ENCODE results near the gene SFMBT2.
"Not testable (repeated sequence)": the region's sequence is repeated elsewhere in the genome, so short reads cannot be mapped to it uniquely, and the experiment has no call there.

Gene SFMBT2

DNA sequence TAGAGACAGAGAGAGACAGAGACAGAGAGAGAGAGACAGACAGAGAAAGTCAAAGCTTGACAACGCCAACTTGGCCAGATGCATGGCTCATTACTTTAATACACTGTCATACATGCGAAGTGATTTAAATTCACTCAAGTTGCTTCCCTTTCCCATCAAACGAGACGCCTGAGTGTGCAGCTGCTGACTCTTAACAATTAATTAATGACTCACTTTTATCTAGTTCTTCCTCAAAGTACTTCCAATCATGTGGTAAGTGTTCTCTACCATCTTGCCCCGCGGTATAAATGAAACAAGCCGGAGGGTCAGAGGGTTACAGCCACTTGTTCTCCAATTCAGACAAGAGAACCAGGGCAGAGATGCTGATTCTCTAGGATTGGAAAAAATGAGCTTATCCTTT, 90.8 kb downstream of the SFMBT2 start:
- DNase-seq (ENCODE audit: low read depth in 2 of 2): no peak

DNA sequence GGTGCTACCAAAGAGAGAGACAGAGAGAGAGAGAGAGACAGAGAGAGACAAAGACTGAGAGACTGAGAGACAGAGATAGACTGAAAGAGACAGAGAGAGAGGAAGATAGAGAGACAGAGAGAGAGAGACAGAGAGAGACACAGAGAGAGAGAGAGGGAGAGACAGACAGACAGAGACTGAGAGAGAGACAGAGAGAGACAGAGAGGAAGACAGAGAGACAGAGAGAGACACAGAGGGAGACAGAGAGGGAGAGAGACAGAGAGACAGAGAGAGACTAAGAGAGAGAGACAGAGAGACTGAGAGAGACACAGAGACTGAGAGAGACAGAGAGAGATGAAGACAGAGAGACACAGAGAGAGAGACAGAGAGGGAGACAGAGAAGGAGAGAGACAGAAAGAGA, 91.2 kb downstream of the SFMBT2 start:
- DNase-seq (ENCODE audit: low read depth in 2 of 2): no peak

DNA sequence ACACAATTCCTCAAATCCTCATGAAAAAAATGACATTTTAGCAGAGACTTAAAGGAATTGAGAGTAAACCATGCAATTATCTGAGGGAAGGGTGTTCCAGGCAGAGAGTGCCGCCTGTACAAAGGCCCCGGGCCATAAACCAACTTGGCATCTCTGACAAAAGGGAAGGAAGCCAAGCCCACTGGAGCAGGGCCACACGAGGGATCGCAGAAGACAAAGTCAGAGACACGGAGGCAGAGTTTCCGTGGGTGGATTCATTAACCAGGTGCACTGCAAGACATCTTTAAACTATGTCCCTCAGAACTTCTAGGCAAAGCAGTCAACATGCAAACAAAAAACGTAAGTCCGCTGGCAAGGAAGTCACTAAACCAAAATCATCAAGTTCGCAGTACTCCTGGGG, 92.0 kb downstream of the SFMBT2 start:
- no peak for DNase-seq (ENCODE audit: low read depth in 2 of 2)

DNA sequence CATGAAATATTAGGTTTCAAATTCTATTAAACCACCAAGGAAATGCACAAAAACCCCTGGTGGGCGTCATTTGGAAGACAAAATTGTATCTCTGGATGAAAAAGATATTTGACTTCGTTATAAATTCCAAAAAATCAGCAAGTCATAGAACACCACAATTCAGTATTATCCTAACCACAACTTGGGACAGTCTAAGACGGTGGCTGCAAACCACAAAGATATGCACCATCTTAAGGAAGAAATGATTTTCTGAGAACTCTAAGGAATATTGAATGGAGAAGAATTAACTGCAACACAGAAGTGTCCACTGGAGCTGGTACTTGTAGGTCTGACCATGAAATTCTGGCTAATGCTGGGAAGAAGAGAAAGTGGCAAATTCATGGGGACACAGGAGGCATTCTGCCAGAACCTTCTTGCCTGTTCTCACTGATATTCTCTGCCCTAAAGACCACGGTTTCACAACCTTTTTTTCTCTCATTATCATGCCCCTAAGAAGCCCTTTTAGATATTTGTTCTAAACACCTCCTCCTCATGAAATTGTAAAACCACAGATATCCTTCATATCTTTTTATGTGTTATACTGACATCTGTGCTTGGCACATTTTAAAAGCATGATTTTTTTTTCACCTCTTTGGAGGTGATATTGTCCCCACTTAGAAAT, 92.9 kb downstream of the SFMBT2 start:
- DNase-seq (ENCODE audit: low read depth in 2 of 2): no peak

DNA sequence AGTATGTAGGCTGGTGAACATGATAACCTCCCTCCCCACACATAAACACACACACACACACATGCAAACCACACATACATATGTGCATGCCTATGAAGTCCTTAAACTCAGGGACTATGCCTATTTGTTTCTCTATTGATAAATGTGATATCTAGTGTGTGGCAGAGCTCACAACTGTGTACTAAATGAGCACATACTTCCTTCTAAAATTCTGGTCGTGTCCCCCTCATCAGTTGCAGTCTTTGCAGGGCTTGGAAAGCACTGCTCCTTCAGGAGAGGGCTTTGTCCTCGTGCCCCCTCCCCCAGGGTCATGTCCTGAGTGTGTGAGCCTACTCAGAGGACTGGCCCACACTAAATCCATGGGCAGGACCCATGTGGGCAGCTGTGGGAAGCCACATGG, 94.0 kb downstream of the SFMBT2 start:
- DNase-seq (ENCODE audit: low read depth in 2 of 2): no peak

DNA sequence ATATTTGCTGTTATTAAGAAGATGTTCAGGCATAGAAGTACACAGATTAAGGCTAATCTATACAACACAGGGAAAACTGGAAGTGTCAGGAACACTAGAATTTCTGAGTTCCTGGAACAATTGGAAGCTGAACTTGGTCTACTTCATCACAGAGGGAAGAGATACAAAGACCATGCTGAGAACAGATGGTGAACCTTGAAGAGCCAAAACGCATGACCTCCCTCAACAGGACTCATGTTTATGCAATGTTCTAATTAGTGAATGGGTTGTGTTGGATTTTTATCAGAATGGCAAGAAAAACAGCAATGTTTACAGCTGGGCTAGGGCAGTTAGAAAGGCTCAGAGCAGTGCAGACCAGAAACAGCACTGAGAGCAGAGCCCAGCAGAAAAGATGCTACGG, 94.9 kb downstream of the SFMBT2 start:
- no peak for DNase-seq (ENCODE audit: low read depth in 2 of 2)

DNA sequence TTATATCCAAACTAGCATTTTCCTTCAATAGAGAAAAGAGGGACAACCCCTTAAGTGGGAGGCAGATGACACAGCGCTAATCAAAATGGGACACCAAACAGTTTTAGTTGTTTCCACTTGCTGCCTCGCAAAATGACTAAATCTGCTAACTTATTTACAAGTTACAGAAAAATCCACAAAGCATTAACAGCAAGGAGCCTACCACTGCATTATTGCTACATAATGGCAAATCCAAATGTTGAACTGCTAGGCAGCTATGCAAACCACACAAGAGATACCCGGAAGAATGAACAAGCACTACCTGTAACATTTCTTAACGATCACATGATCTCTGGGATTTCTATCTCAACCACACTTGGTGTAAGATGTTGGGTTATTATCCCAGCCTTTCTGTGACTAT, 96.7 kb downstream of the SFMBT2 start:
- no peak for DNase-seq (ENCODE audit: low read depth in 2 of 2)

DNA sequence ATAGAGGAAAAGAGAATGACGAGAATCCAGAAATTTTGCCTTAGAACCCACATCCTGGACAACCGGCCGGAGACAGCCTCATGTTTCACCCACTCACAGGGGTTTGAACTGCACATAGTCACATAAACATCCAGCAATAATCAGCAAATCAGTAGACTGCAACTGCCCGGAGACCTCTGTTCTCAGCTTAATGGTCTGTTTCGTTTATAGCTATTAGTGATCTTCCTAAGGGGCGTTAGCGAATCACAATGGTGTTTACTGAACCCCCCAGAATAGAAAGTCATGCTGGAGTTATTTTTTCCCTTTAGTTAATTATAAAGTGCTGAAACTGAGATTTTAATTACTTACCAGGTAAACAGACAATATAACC, 98.4 kb downstream of the SFMBT2 start:
- no peak for DNase-seq (ENCODE audit: low read depth in 2 of 2)

DNA sequence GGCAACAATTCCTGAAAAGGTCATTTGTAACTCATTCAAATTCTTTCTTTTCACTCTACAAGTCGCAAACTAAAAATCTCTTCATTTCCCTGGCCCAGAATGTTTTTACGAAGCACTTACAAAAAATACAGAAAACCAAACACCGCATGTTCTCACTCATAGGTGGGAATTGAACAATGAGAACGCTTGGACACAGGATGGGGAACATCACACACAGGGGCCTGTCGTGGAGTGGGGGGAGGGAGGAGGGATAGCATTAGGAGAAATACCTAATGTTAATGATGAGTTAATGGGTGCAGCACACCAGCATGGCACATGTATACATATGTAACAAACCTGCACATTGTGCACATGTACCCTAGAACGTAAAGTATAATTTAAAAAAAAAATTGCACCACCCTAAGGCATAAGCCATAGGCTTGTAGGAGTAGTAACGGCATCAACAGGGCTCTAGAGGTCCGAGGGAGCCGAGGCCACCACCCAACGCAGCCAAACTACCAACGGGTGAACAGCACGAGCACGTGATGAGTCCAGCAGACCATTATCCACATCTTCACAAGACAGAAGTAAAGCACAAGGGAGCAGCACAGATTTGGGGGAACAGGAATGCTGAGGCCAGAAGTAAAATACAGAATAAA, 98.9 kb downstream of the SFMBT2 start:
- not testable (repeated sequence) for DNase-seq (ENCODE audit: low read depth in 2 of 2)

DNA sequence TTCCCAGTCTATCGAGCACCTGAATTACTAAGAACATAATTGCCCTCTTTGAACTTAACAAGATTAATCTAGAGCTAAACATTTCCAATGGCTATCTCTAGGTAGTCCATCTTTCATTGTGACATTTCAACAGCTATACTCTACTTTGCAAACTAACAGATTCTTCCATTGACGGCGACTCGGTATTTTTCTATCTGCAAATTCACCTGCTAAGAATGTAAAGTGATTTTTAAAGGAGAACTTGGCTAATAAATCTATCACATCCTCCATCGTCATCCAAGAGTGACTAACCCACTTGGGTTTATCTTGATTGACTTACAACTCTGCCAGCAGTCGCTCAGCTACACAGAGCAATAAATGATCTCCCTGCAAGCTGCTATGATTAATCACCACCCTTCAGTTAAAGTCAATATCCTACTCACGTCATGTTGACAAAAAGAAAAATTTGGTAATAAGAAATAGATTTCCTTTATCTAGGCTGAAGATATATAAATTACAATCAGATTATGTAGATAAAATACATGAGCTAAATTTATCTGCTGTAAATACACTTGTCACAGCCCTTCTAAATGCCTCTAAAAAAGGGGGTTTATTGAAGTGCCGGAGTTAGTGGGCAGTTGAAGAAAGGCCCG, 99.5 kb downstream of the SFMBT2 start:
- DNase-seq (ENCODE audit: low read depth in 2 of 2): no peak

DNA sequence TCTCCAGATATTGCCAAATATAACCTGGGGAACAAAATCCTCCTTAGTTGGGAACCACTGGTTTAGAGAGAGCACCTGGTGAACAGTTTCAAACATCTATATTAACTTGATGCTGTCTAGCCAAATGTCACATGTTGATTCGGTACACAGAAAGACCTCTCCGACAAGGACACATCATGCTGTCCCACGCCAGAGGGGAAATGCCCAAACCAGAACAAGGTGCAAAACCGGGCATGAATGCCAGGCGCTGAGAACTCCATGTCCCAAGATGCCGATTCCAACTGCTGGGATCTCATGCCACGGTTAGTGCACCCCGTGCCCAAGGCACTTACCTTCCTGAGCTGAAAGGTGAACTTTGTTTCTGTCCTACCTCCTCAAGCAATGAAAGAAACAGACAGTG, 100.8 kb downstream of the SFMBT2 start:
- DNase-seq (ENCODE audit: low read depth in 2 of 2): no peak

DNA sequence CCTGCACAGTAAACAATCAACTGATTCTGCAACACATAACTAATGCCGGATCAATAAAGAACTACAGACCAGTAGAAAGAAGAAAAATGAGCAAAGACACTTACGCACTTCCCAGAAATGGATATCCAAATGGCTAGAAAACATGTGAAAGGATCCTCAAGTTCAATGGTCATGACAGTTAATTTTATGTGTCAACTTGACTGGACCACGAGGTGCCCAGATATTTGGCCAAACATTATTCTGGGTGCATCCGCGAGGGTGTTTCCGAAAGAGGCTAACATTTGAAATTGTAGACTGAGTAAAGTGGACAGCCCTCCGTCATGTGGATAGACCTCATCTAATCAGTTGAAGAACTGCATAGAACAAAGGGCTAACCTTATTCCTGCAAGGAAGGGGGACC, 102.0 kb downstream of the SFMBT2 start:
- no peak for DNase-seq (ENCODE audit: low read depth in 2 of 2)

DNA sequence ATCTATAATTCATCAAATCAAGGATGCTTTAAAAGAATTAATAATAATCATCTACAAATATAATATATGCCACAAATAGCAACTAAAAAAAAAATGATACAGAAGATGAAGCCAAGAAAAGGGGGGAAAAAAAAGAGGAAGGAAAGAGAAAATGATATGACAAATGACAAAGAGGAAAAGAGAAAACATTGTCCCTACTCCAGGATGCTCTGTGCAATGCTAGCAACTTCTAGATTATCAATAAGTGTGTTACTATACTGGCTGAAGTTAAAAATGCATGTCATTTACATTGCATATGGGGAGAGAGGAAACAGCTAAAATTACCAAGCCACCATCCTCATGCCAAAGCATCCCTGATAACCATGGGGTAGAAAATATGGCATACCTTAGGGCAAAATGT, 104.2 kb downstream of the SFMBT2 start:
- DNase-seq (ENCODE audit: low read depth in 2 of 2): no peak

DNA sequence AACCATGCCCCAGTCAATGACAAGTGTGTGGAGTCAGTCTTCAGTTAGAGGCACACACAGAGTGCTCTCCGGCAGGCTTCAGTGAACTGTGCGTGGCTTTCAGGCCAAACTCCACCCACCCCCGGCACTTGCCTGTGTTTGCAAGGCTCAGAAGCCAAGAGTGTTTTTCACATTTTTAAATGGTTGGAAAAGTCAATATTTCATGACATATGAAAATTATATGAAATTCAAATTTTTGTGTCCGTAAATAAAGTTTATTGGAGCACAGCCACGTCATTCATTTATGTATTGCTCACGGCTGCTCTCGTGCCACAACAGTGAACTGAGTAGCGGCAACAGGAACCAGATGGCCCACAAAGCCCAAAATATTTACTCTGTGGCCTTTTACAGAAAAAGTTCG, 104.7 kb downstream of the SFMBT2 start:
- no peak for DNase-seq (ENCODE audit: low read depth in 2 of 2)

DNA sequence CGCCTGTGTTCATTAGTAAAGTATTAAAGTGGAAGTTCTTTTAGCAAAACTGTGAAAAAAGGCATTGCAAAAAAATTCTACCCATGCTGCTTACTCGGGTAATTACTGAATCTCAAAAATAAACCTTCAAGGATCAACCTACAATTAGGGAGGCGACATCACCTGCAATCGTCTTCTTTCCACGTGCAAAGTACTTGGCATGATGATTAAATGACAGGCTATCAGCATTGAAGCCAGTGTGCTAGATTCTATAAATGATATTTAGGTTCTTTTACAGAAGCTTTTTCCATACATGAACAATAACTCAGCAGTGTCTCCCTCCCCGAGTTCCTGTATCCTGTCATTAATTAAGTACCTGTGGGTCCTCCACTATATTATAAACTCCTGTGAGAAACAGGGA, 105.8 kb downstream of the SFMBT2 start:
- DNase-seq (ENCODE audit: low read depth in 2 of 2): no peak

DNA sequence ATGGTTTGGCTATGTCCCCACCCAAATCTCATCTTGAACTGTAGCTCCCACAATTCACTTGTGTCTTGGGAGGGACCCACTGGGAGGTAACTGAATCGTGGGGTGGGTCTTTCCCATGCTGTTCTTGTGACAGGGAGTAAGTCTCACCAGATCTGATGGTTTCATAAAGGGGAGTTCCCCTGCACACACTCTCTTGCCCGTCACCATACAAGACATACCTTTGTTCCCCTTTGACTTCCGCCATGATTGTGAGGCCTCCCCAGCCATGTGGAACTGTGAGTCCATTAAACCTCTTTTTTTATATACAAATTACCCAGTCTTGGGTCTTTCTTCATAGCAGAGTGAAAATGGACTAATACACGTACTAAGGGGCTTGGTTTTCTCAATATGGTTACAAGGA, 106.7 kb downstream of the SFMBT2 start:
- no peak for DNase-seq (ENCODE audit: low read depth in 2 of 2)

DNA sequence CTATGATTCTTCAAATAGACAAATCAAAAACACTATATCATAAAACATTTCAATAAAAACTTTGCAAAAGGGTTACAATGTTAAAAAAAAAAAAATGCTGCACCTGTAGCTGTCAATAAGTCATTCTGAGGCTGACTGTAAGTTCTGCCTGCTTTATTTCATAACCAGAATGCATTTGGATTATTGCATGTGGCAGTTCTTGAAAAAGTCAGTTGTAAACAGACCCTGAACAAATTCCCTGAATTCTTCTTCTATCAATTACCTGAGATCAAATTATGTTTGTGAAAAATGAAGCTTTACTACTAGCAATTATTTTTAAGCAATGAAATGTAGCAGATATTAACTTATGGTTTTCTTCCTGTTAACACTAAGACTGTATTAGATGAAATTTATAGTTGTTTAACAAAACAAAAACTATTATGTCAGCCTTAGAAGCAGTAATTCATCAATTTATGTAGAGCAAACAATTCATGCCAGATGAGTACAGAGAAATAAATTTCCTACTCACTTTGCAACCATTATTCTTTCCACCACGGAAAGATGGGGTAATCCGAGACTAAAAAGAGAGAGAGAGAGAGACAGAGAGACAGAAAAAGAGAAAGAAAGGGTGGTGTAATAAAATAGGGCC, 107.8 kb downstream of the SFMBT2 start:
- no peak for DNase-seq (ENCODE audit: low read depth in 2 of 2)

DNA sequence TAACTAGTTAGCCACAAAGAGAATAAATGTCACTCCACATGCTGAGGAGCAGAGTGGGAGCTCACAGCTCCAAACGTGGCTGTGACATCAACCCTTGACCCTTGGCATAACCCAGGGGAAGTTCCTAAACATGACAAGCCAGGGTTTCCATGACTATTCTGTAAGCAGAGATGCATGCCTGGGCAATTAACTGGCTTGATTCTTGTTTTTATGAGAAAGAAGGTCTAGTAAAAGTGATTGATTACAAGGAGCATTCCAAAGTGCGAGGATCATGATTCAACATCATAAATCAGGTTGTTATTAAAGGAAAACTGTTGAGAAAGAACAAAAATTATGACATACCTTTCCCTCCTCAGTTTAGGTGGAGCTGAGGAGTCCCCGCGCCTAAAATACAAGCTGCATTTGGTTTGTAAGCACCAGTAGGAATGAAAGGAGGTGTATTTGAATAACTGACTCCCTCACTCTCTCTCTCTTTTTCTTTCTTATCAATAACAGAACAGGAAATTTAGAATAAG, 108.4 kb downstream of the SFMBT2 start:
- DNase-seq (ENCODE audit: low read depth in 2 of 2): no peak

DNA sequence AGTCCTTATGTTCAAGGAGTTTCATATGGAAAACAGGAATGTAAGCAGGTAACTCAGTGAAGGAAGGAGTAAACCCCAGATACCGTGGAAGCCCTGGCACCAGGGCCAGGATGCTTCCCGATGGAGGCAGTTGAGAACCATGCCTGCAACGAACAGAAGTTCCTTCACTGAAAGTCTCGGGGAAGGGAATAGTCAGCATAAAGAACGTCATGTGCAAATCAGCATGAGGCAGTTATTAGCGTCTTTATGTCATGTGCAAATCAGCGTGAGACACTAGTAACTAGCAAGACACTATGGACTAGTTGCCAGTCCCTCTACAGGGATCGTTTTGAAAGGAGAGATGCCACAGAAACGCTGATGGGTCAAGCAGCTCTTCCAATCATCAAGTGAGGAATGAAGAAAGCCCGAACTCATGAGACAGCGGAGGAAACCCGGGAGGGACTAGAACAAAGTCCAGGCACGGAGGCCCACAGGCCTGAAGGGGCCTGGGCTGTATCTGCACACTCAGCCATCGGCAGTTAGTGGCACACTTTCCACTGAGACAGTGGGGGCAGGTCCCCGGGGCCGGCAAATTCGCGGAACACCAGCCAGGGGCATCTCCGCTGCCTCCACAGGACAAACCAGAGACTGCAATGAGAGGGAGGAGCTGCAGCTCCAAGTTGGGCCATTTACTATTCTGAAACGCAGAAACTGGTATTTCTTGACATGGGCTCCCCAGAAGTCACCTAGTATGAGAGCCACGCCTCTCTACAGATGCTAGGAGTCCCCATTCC, 109.6 kb downstream of the SFMBT2 start:
- no peak for DNase-seq (ENCODE audit: low read depth in 2 of 2)

DNA sequence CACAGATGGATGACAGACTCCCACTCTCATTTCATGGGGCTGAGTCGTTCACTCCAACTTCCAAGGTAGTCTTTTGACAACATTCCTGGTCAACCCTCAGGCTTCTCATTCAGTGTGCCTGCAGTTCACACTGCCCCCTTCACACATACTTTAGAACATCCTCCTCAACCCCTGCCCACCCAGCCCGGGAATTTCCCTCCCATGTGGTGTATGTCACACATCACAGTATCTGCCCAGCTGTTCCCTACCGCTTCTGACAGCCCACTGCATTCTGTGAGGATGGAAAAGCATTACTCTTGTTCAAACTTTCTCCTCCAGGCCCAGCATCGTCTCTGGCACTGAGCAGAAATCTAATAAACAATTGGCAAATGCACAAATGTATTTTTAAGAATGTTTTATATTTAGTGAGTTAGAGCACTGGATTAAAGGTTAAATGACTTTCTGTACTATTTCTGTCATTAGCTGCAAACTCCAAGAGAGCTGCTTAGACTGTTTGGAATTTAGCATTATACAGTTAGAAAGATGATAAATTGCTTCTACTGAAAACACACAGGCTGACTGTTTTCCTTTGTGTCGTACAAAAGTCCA, 110.4 kb downstream of the SFMBT2 start:
- no peak for DNase-seq (ENCODE audit: low read depth in 2 of 2)

DNA sequence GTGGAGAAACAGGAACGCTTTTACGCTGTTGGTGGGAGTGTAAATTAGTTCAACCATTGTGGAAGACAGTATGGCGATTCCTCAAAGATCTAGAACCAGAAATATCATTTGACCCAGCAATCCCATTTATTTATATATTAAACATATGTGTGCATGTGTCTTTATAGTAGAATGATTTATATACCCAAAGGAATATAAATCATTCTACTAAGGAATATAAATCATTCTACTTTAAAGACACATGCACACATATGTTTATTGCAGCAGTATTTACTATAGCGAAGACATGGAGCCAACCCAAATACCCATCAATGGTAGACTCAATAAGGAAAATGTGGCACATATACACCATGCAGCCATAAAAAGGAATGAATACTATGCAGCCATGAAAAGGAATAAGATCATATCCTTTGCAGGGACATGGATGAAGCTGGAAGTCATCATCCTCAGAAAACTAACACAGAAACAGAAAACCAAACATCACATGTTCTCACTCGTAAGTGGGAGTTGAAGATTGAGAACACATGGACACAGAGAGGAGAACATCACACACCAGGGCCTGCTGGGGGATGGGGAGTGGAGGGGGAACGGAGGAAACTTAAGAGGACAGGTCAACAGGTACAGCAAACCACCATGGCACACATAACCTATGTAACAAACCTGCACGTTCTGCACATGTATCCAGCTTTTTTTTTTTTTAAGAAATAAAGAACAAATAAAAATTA, 111.1 kb downstream of the SFMBT2 start:
- not testable (repeated sequence) for DNase-seq (ENCODE audit: low read depth in 2 of 2)
